ENCODE measurements around the gene LRWD1. TPM values are rescaled to one million over a fixed set of nuclear protein-coding genes. Genes with fewer than 3 reads are reported as not detected.
"Not testable (repeated sequence)": the region's sequence is repeated elsewhere in the genome, so short reads cannot be mapped to it uniquely, and the experiment has no call there.

Gene LRWD1
- total and polyA plus RNA-seq, 9 of the 15 experiments (the other 6 are each of a cell fraction or from before 2014, with no cell fraction given): 0.61 to 66.0 (median 33.2) TPM

GRCh38 chr7:102454932-102455331 is 9.9 kb upstream of the LRWD1 start:
- in situ Hi-C loops (cut with MboI): loop anchor here (25.0 kb wide), 2 partner anchors 107 to 207 kb away; partner anchors contain the start of genes POLR2J2, POLR2J3, SPDYE2 and SPDYE2B

GRCh38 chr7:102455596-102455995 is 9.2 kb upstream of the LRWD1 start:
- no peak overlapping the region for H3K27ac ChIP-seq (ENCODE audit: extremely low read depth, low read depth, low read length)
- ChIA-PET POLR2A (interaction anchor here (0.9 to 1.2 kb wide), 2 partner anchors 9 to 10 kb away, joined by 3 read pairs; no protein-coding TSS in a partner anchor), CTCF (ENCODE audit: low intra/inter-chr PET ratio) (no interaction called here)
- no peak overlapping the region for H3K4me3 ChIP-seq
- WGBS (ENCODE audit: insufficient coverage, low coverage, missing lambda C conversion rate): 66% methylated on average over 9 of the region's 11 CpGs
- H3K9me3 ChIP-seq (replicated peaks; ENCODE audit: control insufficient read depth, insufficient read depth, low read depth, low read length): no peaks in the 10 kb centered on the region
- DNase-seq (ENCODE audit: extremely low read depth in 1 of 4, low spot score in 3 of 4) (no peak), FAIRE-seq (no peak), ATAC-seq (peak; percentile 6)
- H3K27me3 ChIP-seq (ENCODE audit: control insufficient read depth in 2 of 2, insufficient read depth in 2 of 2, low read length in 2 of 2): no peaks in the 10 kb centered on the region
- BruUV-seq (replicated peaks): no TSS peak
- intact Hi-C loops (cut with micrococcal nuclease): no loop called here
- H3K4me2 ChIP-seq (ENCODE audit: insufficient read depth, low read length): no peak overlapping the region
- no peaks in the 10 kb centered on the region for H4K20me1 ChIP-seq (replicated peaks; ENCODE audit: control insufficient read depth, insufficient read depth, low read length)
- in situ Hi-C loops (cut with MboI): loop anchor here (25.0 kb wide), 2 partner anchors 107 to 207 kb away; partner anchors contain the start of genes POLR2J2, POLR2J3, SPDYE2 and SPDYE2B
- 0 out of 3 replicates have a peak, but pooled peaks cover 4% of the 10 kb centered on the region for H3K79me2 ChIP-seq (ENCODE audit: control insufficient read depth, insufficient read depth, low read length)
- peaks cover 7 to 38% of the 10 kb centered on the region in 2 experiments; a peak in 3 of 5 replicates for H3K4me1 ChIP-seq (replicated peaks in 1 of 2; ENCODE audit: control insufficient read depth in 2 of 2, insufficient read depth in 2 of 2, low read length in 2 of 2)
- H3K9ac ChIP-seq (ENCODE audit: insufficient read depth in 1 of 2, low read depth in 2 of 2, low read length in 2 of 2): peak overlapping the region in 1 of 2 experiments; percentile 78; a peak in 2 of 4 replicates
- peaks cover 39% of the 10 kb centered on the region; the same call in 2 of the 3 replicates for H3K36me3 ChIP-seq (ENCODE audit: control insufficient read depth, insufficient read depth, low read length)
- no peak overlapping the region for H2AFZ ChIP-seq (ENCODE audit: low read depth, low read length)
- H3K9me1 ChIP-seq (ENCODE audit: control insufficient read depth, insufficient read depth, low read length): peaks cover 3% of the 10 kb centered on the region
- no peak for TF ChIP-seq E2F3 (CRISPR knock-in tag; IDR thresholded peaks at IDR 0.05)
- no peak for TF ChIP-seq NEUROD1 (IDR thresholded peaks at IDR 0.05; ENCODE audit: borderline replicate concordance, low read depth, low read length, partially characterized antibody)
- no peak for TF ChIP-seq RERE (CRISPR knock-in tag; IDR thresholded peaks at IDR 0.05; ENCODE audit: borderline replicate concordance)

More at GRCh38 chr7:102454932-102455331, 9.9 kb upstream of the LRWD1 start:
- H3K27ac ChIP-seq (ENCODE audit: extremely low read depth, low read depth, low read length); FAIRE-seq; intact Hi-C loops (cut with micrococcal nuclease); BruUV-seq (replicated peaks); H3K4me3 ChIP-seq; H3K4me2 ChIP-seq (ENCODE audit: insufficient read depth, low read length); H3K27me3 ChIP-seq (ENCODE audit: control insufficient read depth in 2 of 2, insufficient read depth in 2 of 2, low read length in 2 of 2); H3K79me2 ChIP-seq (ENCODE audit: control insufficient read depth, insufficient read depth, low read length); H3K9me3 ChIP-seq (replicated peaks; ENCODE audit: control insufficient read depth, insufficient read depth, low read depth, low read length); H3K9me1 ChIP-seq (ENCODE audit: control insufficient read depth, insufficient read depth, low read length); H4K20me1 ChIP-seq (replicated peaks; ENCODE audit: control insufficient read depth, insufficient read depth, low read length); H2AFZ ChIP-seq (ENCODE audit: low read depth, low read length); ATAC-seq; CTCF ChIA-PET (ENCODE audit: low intra/inter-chr PET ratio); DNase-seq (ENCODE audit: extremely low read depth in 1 of 4, low spot score in 3 of 4): not testable (repeated sequence)
- POLR2A ChIA-PET: interaction anchor here (0.9 to 1.0 kb wide), 2 partner anchors 8 to 10 kb away, joined by 3 to 8 read pairs; no protein-coding TSS in a partner anchor
- TF ChIP-seq BCOR (IDR thresholded peaks at IDR 0.05) (0 out of 2 replicates have a peak, but pooled peaks have one; percentile 25), ZNF121 (CRISPR knock-in tag; conservative IDR thresholded peaks at IDR 0.05) (peak; percentile 76), CEBPB (tag; IDR thresholded peaks at IDR 0.05) (peak; percentile 46; the same call in 1 of the 2 replicates)
- peak overlapping the region in 1 of 2 experiments; percentile 61; a peak in 1 of 4 replicates for H3K9ac ChIP-seq (ENCODE audit: insufficient read depth in 1 of 2, low read depth in 2 of 2, low read length in 2 of 2)
- WGBS (ENCODE audit: insufficient coverage, low coverage, missing lambda C conversion rate): 88% methylated on average over 10 of the region's 10 CpGs
- peaks cover 37% of the 10 kb centered on the region; the same call in 2 of the 3 replicates for H3K36me3 ChIP-seq (ENCODE audit: control insufficient read depth, insufficient read depth, low read length)
- H3K4me1 ChIP-seq (replicated peaks in 1 of 2; ENCODE audit: control insufficient read depth in 2 of 2, insufficient read depth in 2 of 2, low read length in 2 of 2): peaks cover 7 to 38% of the 10 kb centered on the region in 2 experiments; a peak in 3 of 5 replicates

Data from K562 (cell line).